CD4-positive, alpha-beta T cell treated with Interleukin-1 beta for 1 hour (primary cell): ENCODE measurements around the gene DDX24.

ENCODE experiments used
- DNase-seq, 2 donors: peaks; one replicate each; pipeline ENCODE4 v3.0.0-alpha.2; 2020 to 2022

Gene DDX24

GRCh38 chr14:94080621-94081385 is at the start of gene DDX24, which contains the start of gene IFI27L1:
TSS of gene DDX24 (minus strand) at chr14:94081202. CDS start at chr14:94079742, 1,460 bp downstream.
TSS of gene IFI27L1 (plus strand) at chr14:94081310. CDS start at chr14:94096938, 15,628 bp downstream.
- DNase-seq, result peak; percentile 97

GRCh38 chr14:94129758-94130414 is 48.9 kb upstream of the DDX24 start:
- DNase-seq, result peak in 1 of 2 donors; percentile 29

- DNase-seq, result peak; percentile 66 to 75
Measured at GRCh38 chr14:94129111-94129757, 48.2 kb upstream of the DDX24 start, which contains the start of gene IFI27L2. TSS of gene IFI27L2 (minus strand) at chr14:94129604. CDS start at chr14:94129564, 40 bp downstream.

- no peak for DNase-seq
Measured at GRCh38 chr14:94128216-94128839, 47.3 kb upstream of the DDX24 start.

- no peak for DNase-seq
Measured at GRCh38 chr14:94127330-94127729, 46.3 kb upstream of the DDX24 start.

GRCh38 chr14:94126800-94127199 is 45.8 kb upstream of the DDX24 start:
- no peak for DNase-seq

GRCh38 chr14:94126419-94126677 is 45.3 kb upstream of the DDX24 start:
- no peak for DNase-seq

GRCh38 chr14:94125659-94126418 is 44.8 kb upstream of the DDX24 start:
- DNase-seq, result no peak

- no peak for DNase-seq
Measured at GRCh38 chr14:94124582-94125377, 43.8 kb upstream of the DDX24 start.

- no peak for DNase-seq
Measured at GRCh38 chr14:94123868-94124267, 42.9 kb upstream of the DDX24 start.

GRCh38 chr14:94123296-94123695 is 42.3 kb upstream of the DDX24 start:
- no peak for DNase-seq

GRCh38 chr14:94122438-94122837 is 41.4 kb upstream of the DDX24 start:
- no peak for DNase-seq

GRCh38 chr14:94121485-94121884 is 40.5 kb upstream of the DDX24 start:
- DNase-seq, result no peak

GRCh38 chr14:94120667-94121340 is 39.8 kb upstream of the DDX24 start:
- no peak for DNase-seq

GRCh38 chr14:94119071-94119470 is 38.1 kb upstream of the DDX24 start:
- DNase-seq, result no peak

GRCh38 chr14:94117856-94118255 is 36.9 kb upstream of the DDX24 start:
- DNase-seq, result no peak

- no peak for DNase-seq
Measured at GRCh38 chr14:94116701-94117100, 35.7 kb upstream of the DDX24 start.

GRCh38 chr14:94115631-94116030 is 34.6 kb upstream of the DDX24 start:
- DNase-seq, result no peak

- no peak for DNase-seq
Measured at GRCh38 chr14:94115058-94115591, 34.1 kb upstream of the DDX24 start.

GRCh38 chr14:94114589-94115057 is 33.6 kb upstream of the DDX24 start:
- no peak for DNase-seq
